GM18861 (cell line): ENCODE data around the gene TBC1D25.

Experiments used
- ATAC-seq: cut with Tn5 transposase; IDR thresholded peaks from one replicate; pipeline ENCODE4 v1.9.1; 2021; ENCODE audit not compliant: unreplicated experiment

TBC1D25 gene

DNA sequence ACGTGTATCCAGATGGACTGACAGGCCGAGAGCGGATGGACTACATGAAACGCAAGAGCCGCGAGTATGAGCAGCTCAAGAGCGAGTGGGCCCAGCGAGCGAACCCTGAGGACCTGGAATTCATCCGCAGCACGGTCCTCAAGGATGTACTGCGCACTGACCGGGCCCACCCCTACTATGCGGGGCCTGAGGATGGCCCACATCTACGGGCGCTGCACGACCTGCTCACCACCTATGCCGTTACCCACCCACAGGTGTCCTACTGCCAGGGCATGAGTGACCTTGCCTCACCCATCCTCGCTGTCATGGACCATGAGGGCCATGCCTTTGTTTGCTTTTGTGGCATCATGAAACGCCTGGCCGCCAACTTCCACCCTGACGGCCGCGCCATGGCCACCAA lies 20.1 kb downstream of the TBC1D25 start:
- no peak for ATAC-seq

- ATAC-seq: no peak
Measured at GRCh38 chrX:48560056-48560455, 20.5 kb downstream of the TBC1D25 start.

DNA sequence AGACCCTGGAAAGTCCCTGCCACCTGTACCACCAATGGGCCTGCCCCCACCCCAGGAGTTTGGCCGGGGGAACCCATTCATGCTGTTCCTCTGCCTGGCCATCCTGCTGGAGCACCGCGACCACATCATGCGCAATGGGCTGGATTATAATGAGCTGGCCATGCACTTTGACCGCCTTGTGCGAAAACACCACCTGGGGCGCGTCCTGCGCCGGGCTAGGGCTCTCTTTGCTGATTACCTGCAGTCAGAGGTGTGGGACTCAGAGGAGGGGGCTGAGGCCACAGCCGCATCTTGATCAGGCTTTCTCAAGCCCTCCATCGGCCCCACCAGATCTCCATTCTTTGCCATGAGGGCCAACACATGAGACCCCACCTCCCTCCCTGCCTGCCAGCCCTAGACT lies 21.2 kb downstream of the TBC1D25 start:
- no peak for ATAC-seq

- ATAC-seq: no peak
Measured at GRCh38 chrX:48569958-48570357, 30.4 kb downstream of the TBC1D25 start.

GRCh38 chrX:48573690-48574269 lies 34.3 kb downstream of the TBC1D25 start:
- ATAC-seq: no peak

DNA sequence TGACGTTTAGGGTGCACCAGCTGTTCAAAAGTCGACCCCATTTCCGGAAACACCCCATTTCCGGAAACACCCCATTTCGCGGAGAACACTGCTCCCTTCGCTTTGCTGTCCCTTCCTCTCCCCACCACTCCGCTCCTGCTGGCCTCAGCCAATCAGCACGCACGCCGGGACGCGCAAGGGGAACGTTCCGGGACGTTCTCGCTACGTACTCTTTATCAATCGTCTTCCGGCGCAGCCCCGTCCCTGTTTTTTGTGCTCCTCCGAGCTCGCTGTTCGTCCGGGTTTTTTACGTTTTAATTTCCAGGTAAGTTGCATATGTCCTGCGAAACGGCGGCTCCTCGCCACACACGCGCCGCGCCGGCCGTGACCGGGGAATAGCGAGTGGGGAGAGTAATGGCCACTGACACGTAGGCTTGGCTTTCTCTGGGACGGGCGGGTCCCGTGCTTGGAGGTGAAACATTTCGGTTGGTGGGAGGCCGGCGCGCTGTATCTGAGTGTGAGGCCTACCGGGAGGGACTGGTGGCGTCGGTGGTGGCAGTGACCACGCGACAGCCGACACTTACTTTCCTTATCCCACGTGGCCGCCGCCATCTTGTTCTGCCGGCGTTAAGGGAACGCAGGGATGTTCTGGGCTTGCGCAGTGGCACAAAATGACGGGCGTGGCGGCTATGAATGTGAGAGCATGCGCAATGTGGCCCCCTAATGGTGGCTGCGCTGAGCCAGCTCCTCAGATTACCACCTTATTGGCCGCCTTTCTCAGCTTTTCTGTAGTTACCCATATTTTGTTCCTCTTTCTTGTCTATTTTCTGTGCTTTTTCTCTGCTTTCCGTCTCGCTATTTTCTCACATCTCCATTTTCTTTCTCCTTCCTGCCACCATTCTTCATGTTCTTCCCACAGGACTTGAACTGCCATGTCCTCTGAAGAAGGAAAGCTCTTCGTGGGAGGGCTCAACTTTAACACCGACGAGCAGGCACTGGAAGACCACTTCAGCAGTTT lies 35.1 kb downstream of the TBC1D25 start, which contains the start of gene RBM3:
Gene RBM3 (plus strand): TSS at position 215 of the 997 bp plus-strand sequence. CDS start 697 bp downstream, at position 912.
- ATAC-seq: peak; percentile 71

DNA sequence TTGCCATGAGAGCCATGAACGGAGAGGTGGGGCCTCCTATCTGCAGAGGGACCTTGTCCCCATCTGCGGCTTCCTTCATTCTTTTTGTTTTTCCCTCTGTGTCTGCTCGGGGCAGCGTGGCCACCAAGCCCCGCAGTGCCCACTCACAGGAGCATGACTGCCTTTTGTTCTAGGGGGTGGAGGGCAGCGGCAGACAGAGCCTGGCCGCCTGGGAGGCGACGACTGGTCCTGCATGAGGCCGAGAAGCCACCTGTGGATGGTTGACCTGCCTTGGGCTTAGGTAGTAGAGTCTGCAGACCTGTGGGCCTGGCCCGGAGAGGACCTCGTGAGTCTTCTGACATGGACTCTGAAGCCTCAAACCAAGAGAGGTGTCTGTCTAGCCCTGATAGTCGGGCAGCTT lies 36.1 kb downstream of the TBC1D25 start:
- no peak for ATAC-seq

DNA sequence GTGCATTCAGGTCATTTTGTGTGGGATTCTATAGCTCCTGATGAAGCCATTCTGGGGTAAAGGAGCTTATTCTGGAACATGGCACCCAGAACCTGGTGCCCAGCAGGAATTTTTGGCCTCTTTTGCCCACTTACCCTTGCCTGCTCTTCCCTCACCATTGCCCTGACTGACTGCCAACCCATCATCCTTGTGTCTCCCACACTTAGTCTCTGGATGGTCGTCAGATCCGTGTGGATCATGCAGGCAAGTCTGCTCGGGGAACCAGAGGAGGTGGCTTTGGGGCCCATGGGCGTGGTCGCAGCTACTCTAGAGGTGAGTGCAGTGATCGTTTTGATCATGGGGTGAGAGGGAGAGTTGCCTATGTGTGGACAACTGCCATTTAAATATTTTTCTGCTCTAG lies 36.6 kb downstream of the TBC1D25 start:
- no peak for ATAC-seq

GRCh38 chrX:48578661-48579128 lies 39.2 kb downstream of the TBC1D25 start:
- ATAC-seq: no peak

GRCh38 chrX:48579259-48579658 lies 39.7 kb downstream of the TBC1D25 start:
- ATAC-seq: no peak

GRCh38 chrX:48580662-48581061 lies 41.1 kb downstream of the TBC1D25 start:
- ATAC-seq: no peak

GRCh38 chrX:48584698-48585097 lies 45.2 kb downstream of the TBC1D25 start:
- ATAC-seq: no peak

DNA sequence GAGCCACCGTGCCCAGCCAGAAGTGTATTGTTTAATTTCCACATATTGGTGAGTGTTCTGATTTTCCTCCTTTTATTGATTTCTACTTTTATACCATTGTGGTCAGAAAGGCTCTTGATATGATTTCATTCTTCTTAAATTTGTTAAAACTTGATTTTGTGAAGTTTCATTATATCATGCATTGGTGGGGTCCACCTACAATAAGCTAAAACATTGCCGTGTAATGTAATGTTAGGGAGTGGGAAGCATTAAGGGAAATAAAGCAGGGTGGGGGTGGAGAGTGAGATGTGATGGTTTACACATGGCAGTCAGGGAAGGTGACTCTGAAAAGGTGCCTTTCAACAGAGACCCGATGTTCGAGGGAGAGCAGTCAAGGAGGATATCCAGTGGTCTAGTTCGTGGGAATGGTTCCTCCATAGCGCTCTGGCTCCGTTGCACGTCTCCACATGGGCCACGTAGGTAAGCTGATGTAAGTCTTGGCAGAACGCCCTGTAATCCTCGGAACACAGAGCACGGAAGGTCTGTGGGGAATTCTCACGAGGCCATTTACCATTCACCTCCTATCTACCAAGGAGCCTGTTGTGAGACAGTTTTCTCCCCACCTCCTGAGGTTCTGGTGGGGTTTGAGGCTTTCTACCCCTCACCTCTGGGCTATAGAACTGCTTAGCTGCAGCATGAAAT lies 50.1 kb downstream of the TBC1D25 start:
- no peak for ATAC-seq

DNA sequence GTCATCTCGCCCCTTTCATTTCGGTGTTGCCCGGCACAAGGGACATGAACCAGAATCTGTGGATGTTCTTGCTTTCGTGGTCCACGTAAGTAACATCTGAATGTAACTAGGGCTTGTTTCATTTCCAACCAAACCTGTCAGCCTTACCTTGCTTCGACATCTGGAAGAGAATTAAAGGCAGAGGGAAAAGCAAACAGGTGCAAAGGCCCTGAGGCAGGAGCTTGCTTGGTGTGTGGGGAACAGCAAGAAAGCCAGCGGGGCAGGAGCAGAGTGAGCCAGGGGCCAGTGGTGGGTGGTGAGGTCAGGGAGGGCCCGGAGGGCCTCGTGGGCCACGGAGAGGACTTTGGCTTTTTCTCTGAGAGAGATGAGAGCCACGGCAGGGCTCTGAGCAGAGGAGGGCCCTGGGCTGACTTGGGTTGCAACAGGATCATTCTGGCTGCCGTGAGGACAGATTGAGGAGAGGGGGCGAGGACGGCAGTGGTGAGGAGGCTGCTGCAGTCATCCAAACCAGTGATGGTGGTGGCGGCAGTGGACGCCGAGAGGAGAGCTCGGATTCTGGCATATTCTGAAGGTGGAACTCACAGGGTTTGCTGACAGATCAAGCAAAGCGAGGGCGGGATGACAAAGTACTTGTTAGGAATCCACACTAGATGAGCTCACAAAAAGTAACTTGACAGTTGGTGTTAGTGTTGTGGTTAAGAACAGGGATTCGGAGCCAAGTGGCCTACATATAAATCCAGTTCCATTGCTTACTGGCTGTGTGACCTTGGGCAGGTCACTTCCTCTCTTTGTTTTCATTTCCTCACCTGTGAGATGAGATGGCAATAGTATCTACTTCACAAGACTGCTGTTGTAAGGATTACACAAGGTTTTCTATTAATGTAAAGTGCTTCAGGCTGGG lies 50.9 kb downstream of the TBC1D25 start:
- ATAC-seq: no peak

DNA sequence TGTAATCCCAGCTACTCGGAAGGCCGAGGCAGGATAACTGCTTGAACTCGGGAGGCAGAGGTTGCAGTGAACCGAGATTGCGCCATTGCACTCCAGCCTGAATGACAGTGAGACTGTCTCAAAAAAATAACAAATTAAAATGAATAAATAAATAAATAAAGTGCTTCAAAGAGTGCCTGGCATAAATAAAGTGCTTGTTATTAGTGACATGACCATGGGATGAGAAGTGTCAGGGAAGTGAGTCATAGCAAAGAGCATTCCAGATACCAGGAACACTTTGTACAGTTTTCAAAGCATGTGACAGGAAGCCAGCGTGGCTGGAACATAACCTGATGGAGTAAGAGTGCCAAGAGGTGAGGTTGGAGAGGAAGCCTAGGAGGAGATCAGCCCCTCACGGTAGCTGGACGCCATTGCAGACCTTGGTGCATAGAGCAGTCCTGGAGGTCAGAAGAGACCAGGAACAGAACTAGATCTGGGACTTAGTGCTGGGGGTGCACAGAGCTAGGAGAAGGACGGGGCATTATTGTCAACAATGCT lies 51.8 kb downstream of the TBC1D25 start:
- no peak for ATAC-seq

DNA sequence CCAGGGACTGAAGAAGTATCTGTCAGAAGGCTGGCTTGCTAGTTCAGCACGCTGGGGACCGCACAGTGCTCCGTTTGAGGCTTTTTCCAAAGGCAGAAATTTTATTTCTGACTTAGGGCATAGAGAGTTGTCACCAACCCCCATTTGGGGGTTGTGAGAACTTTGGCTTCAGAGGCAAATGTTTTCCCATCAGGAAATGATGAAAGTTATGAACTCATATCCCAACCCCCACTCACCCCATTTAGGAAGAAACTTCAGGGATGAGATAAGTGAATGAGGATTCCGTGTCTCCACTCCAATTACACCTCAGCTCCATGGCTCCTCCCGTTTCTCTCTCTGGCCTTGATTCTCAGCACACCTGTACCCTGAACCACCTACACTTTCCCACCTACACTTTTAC lies 53.5 kb downstream of the TBC1D25 start:
- ATAC-seq: no peak

DNA sequence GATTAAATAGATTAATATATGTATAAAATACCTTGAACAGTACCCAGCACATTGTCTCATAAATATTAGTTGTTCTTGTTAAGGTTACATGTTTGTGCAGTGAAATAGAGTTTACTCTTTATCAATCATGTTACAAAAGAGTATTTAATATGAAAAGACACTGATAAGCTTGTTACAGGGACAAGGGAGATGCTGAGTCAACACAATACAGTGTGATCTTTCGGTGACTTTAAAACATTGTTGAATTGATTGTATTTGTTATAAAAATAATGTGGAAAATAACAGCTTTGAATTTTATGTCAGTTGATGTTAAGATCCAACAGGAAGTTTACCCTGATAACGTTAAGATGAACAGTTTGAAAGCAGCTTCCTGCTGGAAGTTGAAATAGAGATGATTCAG lies 56.4 kb downstream of the TBC1D25 start:
- no peak for ATAC-seq

GRCh38 chrX:48597353-48598264 lies 58.1 kb downstream of the TBC1D25 start, which contains the start of gene WDR13:
TSS of gene WDR13 (plus strand) at chrX:48597492. CDS start at chrX:48597997, 505 bp downstream.
- peak; percentile 65 for ATAC-seq

- no peak for ATAC-seq
Measured at GRCh38 chrX:48598614-48599013, 59.1 kb downstream of the TBC1D25 start.
